H1 (cell line): Measurements from ENCODE around the gene CFAP20.

ENCODE experiments used
- EGR1 ChIP-seq: IDR thresholded peaks from 2 replicates; pipeline ENCODE4 v1.6.1; 2011; ENCODE audit warnings: low read depth, low read length, borderline replicate concordance
- EZH2 ChIP-seq: fragments of 200-600 bp; sonication (generic); IDR thresholded peaks from 2 replicates; pipeline ENCODE4 v1.7.1; 2012; ENCODE audit warnings: low read depth, mild to moderate bottlenecking, moderate library complexity, low read length, inconsistent platforms; ENCODE audit not compliant: severe bottlenecking
- NRF1 ChIP-seq: IDR thresholded peaks from 2 replicates; pipeline ENCODE4 v1.6.1; 2011; ENCODE audit warnings: mild to moderate bottlenecking, low read depth, low read length, improper control_type of control experiment
- PHF8 ChIP-seq: fragments of 200-600 bp; sonication (generic); conservative IDR thresholded peaks from 2 replicates; pipeline ENCODE4 v1.7.1; 2012; ENCODE audit warnings: low read depth, mild to moderate bottlenecking, inconsistent platforms, low read length, moderate library complexity
- TAF1 ChIP-seq: IDR thresholded peaks from 2 replicates; pipeline ENCODE4 v1.6.1; 2011; ENCODE audit warnings: mild to moderate bottlenecking, low read depth, low read length
- TF ChIP-seq, protein P1 (sequence below): IDR thresholded peaks from 2 replicates; pipeline ENCODE4 v1.6.1; 2011; ENCODE audit warnings: low read length, improper control_type of control experiment
- TF ChIP-seq, protein P2 (sequence below), 3 experiments: IDR thresholded peaks; 1 replicate in 2 of 3; 2 replicates in 1 of 3; pipeline versions ENCODE4 v1.5.1 to v1.6.1; 2011; ENCODE audit warnings: low read length in 3 of 3, mild to moderate bottlenecking in 3 of 3, inconsistent platforms in 2 of 3, low read depth in 1 of 3, moderate library complexity in 1 of 3; ENCODE audit not compliant: insufficient read depth in 1 of 3; ENCODE audit errors: control extremely low read depth in 1 of 3

DNA sequence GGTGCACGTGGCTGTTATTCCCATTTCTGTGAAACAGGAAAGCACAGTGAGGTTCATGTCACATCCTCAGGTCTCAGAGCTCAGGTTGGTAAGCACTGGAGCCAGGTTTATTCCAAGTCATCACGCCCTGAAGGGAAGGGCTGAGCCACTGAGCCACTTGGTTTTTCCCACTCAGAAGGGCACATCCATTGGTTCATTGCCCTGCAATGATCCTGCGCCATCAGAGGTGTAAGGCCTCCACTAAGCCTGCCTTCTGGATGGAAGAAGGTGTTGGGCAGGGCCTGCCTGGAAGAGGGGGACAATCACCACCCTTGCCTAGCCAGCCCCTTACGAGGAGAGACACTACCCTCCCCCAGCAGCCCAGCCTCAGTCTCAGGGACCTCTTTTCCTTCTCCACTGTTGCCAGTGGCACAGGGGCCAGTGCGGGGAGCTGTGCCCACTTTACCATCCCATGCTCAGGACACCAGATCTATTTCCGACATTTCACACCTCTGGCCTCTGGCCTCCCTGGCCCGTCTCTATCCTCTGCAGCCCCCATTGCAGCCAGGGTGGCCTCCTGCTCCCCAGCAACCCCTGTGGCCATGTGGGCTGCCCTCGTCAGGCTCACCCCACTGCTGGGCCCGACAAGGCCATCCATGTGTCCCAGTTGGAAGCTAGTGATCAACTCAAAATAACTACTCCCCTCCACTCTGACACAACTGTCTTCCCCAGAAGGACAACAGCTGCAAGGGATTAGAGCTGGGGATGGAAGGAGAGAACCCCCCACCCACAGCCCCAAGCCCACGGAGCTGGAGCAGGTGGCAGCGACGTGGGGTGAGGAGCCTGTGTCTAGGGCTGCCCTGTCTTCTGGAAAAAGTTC lies 29.9 kb downstream of the CFAP20 start:
- TF ChIP-seq EGR1, result no peak
- TF ChIP-seq, protein P1, sequence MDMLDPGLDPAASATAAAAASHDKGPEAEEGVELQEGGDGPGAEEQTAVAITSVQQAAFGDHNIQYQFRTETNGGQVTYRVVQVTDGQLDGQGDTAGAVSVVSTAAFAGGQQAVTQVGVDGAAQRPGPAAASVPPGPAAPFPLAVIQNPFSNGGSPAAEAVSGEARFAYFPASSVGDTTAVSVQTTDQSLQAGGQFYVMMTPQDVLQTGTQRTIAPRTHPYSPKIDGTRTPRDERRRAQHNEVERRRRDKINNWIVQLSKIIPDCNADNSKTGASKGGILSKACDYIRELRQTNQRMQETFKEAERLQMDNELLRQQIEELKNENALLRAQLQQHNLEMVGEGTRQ, result no peak
- TF ChIP-seq, protein P2, sequence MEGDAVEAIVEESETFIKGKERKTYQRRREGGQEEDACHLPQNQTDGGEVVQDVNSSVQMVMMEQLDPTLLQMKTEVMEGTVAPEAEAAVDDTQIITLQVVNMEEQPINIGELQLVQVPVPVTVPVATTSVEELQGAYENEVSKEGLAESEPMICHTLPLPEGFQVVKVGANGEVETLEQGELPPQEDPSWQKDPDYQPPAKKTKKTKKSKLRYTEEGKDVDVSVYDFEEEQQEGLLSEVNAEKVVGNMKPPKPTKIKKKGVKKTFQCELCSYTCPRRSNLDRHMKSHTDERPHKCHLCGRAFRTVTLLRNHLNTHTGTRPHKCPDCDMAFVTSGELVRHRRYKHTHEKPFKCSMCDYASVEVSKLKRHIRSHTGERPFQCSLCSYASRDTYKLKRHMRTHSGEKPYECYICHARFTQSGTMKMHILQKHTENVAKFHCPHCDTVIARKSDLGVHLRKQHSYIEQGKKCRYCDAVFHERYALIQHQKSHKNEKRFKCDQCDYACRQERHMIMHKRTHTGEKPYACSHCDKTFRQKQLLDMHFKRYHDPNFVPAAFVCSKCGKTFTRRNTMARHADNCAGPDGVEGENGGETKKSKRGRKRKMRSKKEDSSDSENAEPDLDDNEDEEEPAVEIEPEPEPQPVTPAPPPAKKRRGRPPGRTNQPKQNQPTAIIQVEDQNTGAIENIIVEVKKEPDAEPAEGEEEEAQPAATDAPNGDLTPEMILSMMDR (IDR thresholded peaks at IDR 0.05; ENCODE audit: control extremely low read depth in 1 of 3, insufficient read depth in 1 of 3, low read depth in 1 of 3, low read length in 3 of 3), result no peak
- no peak for TF ChIP-seq EZH2
- no peak for TF ChIP-seq NRF1
- no peak for TF ChIP-seq TAF1
- no peak for TF ChIP-seq PHF8
